ENCODE results near the gene SPATA33. TPM values are rescaled to one million over a fixed set of nuclear protein-coding genes. Genes with fewer than 3 reads are reported as not detected.

SPATA33 gene
- polyA plus RNA-seq, 2 of the 4 experiments (the other 2 are of a cell fraction) = 6.1 to 12.1 TPM

DNA sequence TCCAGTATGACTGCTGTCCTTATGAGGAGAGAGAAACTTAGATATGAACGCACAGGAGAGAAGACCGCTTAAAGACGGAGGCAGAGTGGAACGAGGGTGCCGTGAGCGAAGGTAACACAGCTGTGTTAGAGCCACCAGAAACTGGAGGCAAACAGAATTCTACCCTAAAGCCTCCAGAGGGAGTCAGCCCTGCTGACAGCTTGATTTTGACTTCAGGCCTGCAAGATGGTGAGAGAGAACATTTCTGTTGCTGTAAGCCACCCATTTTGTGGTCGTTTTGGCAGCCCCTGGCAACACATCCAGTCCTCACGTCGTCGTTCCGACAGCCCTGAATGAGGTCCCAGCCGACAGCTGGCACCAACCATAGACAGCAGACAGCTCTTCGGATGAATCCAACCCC lies 46.6 kb downstream of the SPATA33 start:
- no peak for ATAC-seq
- TF ChIP-seq REST (IDR thresholded peaks at IDR 0.05) = no peak
- TF ChIP-seq ESRRA (IDR thresholded peaks at IDR 0.05; ENCODE audit: borderline replicate concordance, low read length) = no peak
- no peak for TF ChIP-seq KDM1A (IDR thresholded peaks at IDR 0.05; ENCODE audit: low read depth)
- TF ChIP-seq CBX8 (IDR thresholded peaks at IDR 0.05) = no peak
- TF ChIP-seq HOXB5 (CRISPR knock-in tag; IDR thresholded peaks at IDR 0.05) = no peak
- no peak for TF ChIP-seq POLR2A (IDR thresholded peaks at IDR 0.05; ENCODE audit: low read length)
- TF ChIP-seq CHD2 (IDR thresholded peaks at IDR 0.05; ENCODE audit: low read length, partially characterized antibody) = no peak
- no peak for TF ChIP-seq GATA3 (IDR thresholded peaks at IDR 0.05; ENCODE audit: borderline replicate concordance)
- TF ChIP-seq, protein P1, sequence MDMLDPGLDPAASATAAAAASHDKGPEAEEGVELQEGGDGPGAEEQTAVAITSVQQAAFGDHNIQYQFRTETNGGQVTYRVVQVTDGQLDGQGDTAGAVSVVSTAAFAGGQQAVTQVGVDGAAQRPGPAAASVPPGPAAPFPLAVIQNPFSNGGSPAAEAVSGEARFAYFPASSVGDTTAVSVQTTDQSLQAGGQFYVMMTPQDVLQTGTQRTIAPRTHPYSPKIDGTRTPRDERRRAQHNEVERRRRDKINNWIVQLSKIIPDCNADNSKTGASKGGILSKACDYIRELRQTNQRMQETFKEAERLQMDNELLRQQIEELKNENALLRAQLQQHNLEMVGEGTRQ (IDR thresholded peaks at IDR 0.05) = no peak
- no peak for TF ChIP-seq MAFK (IDR thresholded peaks at IDR 0.05; ENCODE audit: partially characterized antibody)
- no peak for TF ChIP-seq HOXA7 (CRISPR knock-in tag; IDR thresholded peaks at IDR 0.05)
- TF ChIP-seq FOSL2 (IDR thresholded peaks at IDR 0.05) = no peak
- TF ChIP-seq FOSL2 (CRISPR knock-in tag; IDR thresholded peaks at IDR 0.05) = no peak
- TF ChIP-seq, protein P2, sequence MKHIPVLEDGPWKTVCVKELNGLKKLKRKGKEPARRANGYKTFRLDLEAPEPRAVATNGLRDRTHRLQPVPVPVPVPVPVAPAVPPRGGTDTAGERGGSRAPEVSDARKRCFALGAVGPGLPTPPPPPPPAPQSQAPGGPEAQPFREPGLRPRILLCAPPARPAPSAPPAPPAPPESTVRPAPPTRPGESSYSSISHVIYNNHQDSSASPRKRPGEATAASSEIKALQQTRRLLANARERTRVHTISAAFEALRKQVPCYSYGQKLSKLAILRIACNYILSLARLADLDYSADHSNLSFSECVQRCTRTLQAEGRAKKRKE (CRISPR knock-in tag; IDR thresholded peaks at IDR 0.05; ENCODE audit: low read depth) = no peak
- no peak for TF ChIP-seq RNF2 (IDR thresholded peaks at IDR 0.05; ENCODE audit: borderline replicate concordance, low read depth)
- no peak for TF ChIP-seq ZC3H11A (IDR thresholded peaks at IDR 0.05)
- no peak for TF ChIP-seq ZNF302 (CRISPR knock-in tag; IDR thresholded peaks at IDR 0.05)
- no peak for TF ChIP-seq SREBF2 (IDR thresholded peaks at IDR 0.05)
- no peak for TF ChIP-seq EHF (CRISPR knock-in tag; IDR thresholded peaks at IDR 0.05)
- no peak for TF ChIP-seq HES2 (IDR thresholded peaks at IDR 0.05)
- Histone ChIP-seq H3K9me3 (no peaks in the 10 kb centered on the region), H3K27ac (no peak overlapping the region), H3K4me2 (no peak overlapping the region), H3K4me1 (peaks cover 12% of the 10 kb centered on the region), H3K4me3 (no peak overlapping the region)
- 83% methylated on average over 13 of the region's 13 CpGs for WGBS (ENCODE audit: missing lambda C conversion rate)
- POLR2A ChIA-PET = interaction anchor here (0.9 kb wide), 1 partner anchor 18 kb away, joined by 5 read pairs; the partner anchor contains the start of gene CDK10
- FAIRE-seq = no peak
- CTCF ChIA-PET = interaction anchor here (2.2 to 9.5 kb wide), 4 partner anchors 13 to 156 kb away, joined by 14 to 77 read pairs (median 42); partner anchors contain the start of gene VPS9D1
- no peak for DNase-seq (ENCODE audit: low read depth in 1 of 2, low spot score in 1 of 2)

- CTCF ChIA-PET = interaction anchor here (0.6 to 9.5 kb wide), 14 partner anchors 8 to 205 kb away, joined by 4 to 77 read pairs (median 6); partner anchors contain the start of gene VPS9D1
Observed at GRCh38 chr16:89705006-89705405, 47.4 kb downstream of the SPATA33 start.

More at GRCh38 chr16:89705006-89705405, 47.4 kb downstream of the SPATA33 start:
- ATAC-seq = no peak
- H3K9me3 ChIP-seq = no peaks in the 10 kb centered on the region
- H3K4me3 ChIP-seq = no peak overlapping the region
- TF ChIP-seq, protein P3, sequence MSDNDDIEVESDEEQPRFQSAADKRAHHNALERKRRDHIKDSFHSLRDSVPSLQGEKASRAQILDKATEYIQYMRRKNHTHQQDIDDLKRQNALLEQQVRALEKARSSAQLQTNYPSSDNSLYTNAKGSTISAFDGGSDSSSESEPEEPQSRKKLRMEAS (IDR thresholded peaks at IDR 0.05) = no peak
- TF ChIP-seq EP300 (IDR thresholded peaks at IDR 0.05) (no peak), RARB (CRISPR knock-in tag; IDR thresholded peaks at IDR 0.05) (no peak), HMGXB4 (CRISPR knock-in tag; IDR thresholded peaks at IDR 0.05; ENCODE audit: borderline replicate concordance) (no peak), MAZ (IDR thresholded peaks at IDR 0.05; ENCODE audit: borderline replicate concordance, low read depth, low read length) (no peak), MYC (IDR thresholded peaks at IDR 0.05; ENCODE audit: borderline replicate concordance, low read length) (no peak), NFE2L2 (conservative IDR thresholded peaks at IDR 0.05; ENCODE audit: low read length) (no peak), NPAS2 (CRISPR knock-in tag; IDR thresholded peaks at IDR 0.05; ENCODE audit: borderline replicate concordance) (no peak), RNF2 (IDR thresholded peaks at IDR 0.05; ENCODE audit: borderline replicate concordance, low read depth) (no peak), ZSCAN20 (CRISPR knock-in tag; IDR thresholded peaks at IDR 0.05) (no peak), FOSB (CRISPR knock-in tag; IDR thresholded peaks at IDR 0.05) (no peak), GATA3 (IDR thresholded peaks at IDR 0.05; ENCODE audit: borderline replicate concordance) (no peak), SREBF2 (IDR thresholded peaks at IDR 0.05) (no peak), CEBPB (IDR thresholded peaks at IDR 0.05) (no peak), HOXB13 (CRISPR knock-in tag; IDR thresholded peaks at IDR 0.05; ENCODE audit: low read depth) (no peak)
- H3K4me1 ChIP-seq = peaks cover 8% of the 10 kb centered on the region; the same call in 2 of the 3 replicates
- no peak for FAIRE-seq
- H3K27ac ChIP-seq = no peak overlapping the region
- POLR2A ChIA-PET = no interaction called here
- DNase-seq (ENCODE audit: low read depth in 1 of 2, low spot score in 1 of 2) = no peak
- no peak overlapping the region for H3K4me2 ChIP-seq
- WGBS (ENCODE audit: missing lambda C conversion rate) = 70% methylated on average over 15 of the region's 15 CpGs

Measured in A549 (cell line).